HFF-Myc (cell line): ENCODE measurements around the gene BET1.

Experiments used
- DNase-seq: peaks from one replicate; pipeline ENCODE4 v3.0.0-alpha.2; 2011; ENCODE audit warnings: low read depth; ENCODE audit errors: extremely low read depth
- H3K4me3 ChIP-seq: replicated peaks from 2 replicates; pipeline ENCODE4 v1.5.1; 2011; ENCODE audit warnings: low read depth, mild to moderate bottlenecking, control low read depth, low read length
- TF ChIP-seq, protein P1 (sequence below): IDR thresholded peaks from 2 replicates; pipeline ENCODE4 v1.5.1; 2012; ENCODE audit warnings: mild to moderate bottlenecking, low read depth, low read length, control low read depth; ENCODE audit errors: missing control alignments

Gene BET1, protein sequence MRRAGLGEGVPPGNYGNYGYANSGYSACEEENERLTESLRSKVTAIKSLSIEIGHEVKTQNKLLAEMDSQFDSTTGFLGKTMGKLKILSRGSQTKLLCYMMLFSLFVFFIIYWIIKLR

DNA sequence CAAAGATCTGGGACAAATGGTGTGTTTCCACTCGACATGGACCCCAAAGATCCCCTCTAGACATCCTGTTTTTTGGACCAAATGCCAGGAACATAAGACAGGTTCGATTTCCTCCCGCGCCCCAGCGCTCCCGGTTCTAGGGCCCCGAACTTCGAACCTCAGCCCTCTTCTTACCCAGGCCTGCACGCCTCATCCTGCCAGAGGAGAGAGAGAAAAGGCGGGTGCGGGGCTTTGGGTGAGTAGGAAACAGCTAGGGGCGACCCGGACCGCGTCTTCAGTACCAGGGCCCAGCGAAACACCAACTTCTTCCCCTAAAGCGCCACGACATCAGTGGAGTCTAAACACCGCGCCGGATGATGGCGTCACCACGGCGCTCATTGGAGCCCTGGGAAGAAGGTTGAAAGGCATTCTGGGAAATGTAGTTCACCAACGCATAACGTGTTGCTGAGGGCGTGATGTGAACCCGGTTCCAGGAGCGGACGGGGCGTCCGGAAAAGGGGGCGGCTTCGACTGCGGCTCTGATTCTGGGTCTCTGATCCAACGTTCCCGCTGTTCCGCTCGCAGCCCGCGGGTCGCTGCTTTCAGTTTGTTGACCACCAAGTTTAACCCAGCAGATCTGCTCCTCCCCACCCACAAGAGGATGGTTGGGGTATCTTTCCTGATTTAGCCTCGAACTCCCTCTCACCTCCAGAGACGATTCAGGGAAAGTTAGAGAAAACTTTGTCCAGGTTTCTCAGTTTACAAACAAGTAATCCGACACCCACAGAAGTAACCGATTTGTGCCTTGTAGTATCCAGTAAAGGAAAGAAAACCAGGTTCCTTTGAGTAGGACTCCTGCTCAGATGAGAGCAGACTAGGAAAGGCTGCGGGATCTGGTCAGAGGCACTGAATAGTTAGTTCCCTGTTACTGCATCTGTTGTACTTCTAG lies at the start of gene BET1:
BET1 (minus strand) TSS at position 332 of the 928 bp plus-strand sequence; CDS start at position 193, 139 bp downstream.
- TF ChIP-seq, protein P1, sequence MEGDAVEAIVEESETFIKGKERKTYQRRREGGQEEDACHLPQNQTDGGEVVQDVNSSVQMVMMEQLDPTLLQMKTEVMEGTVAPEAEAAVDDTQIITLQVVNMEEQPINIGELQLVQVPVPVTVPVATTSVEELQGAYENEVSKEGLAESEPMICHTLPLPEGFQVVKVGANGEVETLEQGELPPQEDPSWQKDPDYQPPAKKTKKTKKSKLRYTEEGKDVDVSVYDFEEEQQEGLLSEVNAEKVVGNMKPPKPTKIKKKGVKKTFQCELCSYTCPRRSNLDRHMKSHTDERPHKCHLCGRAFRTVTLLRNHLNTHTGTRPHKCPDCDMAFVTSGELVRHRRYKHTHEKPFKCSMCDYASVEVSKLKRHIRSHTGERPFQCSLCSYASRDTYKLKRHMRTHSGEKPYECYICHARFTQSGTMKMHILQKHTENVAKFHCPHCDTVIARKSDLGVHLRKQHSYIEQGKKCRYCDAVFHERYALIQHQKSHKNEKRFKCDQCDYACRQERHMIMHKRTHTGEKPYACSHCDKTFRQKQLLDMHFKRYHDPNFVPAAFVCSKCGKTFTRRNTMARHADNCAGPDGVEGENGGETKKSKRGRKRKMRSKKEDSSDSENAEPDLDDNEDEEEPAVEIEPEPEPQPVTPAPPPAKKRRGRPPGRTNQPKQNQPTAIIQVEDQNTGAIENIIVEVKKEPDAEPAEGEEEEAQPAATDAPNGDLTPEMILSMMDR, result no peak
- peak within 1 kb of the TSS; percentile 82 for H3K4me3 ChIP-seq
- peak; percentile 91 for DNase-seq

DNA sequence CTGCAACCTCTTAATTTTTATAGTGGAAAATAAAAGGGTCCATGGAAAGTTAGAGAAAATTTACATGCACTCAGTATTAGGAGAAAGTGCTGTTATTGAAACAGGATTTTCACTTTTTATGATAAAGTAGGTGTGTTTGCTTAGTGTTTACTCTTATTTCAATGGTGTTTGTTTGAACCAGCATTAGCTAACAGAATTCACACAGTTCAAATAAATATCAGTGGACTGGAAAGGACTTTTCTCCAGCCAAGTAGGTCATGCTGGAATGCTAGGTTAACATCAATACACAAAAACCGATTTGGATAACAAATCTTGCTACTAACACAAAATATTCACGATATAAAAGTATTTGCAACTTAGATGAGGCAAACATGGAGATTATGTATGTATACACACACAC lies 49.4 kb upstream of the BET1 start:
- TF ChIP-seq, protein P1, result no peak
- no peak overlapping the region for H3K4me3 ChIP-seq
- no peak for DNase-seq

DNA sequence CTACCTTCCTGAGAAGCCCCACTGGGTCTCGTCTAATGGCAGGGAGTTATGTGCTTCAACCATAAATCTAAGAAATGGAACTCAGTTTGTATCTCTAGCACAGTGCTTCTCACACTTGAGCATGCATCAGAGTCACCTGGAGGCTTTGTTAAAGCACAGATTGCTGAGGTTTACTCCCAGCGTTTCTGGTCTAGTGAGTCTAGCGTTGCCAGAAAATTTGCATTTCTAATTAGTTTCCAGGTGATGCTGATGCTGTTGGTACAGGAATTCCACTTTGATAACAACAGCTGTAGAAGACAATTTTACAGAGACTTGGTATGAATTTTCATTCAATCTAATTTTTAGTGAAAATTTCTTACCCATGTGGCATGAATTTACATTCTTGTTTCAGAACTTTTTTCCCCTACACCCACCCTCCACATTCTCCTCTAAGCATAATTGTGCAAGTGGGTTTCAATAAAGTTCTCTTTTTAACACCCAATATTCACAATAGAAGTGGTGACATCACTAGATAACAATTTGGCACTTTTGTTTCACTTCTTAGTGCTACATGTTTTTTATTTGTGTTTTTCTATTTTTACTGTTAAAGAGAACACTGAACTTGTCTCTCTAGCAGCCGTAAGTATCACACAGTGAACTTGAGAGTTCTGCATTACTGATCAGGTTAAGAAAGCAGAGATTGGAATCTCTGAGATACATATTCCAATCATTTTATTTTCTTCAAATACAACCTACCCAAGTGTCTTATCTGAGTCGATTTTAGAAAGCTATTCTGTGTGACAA lies 48.4 kb upstream of the BET1 start:
- no peak overlapping the region for H3K4me3 ChIP-seq
- TF ChIP-seq, protein P1, result no peak
- no peak for DNase-seq

DNA sequence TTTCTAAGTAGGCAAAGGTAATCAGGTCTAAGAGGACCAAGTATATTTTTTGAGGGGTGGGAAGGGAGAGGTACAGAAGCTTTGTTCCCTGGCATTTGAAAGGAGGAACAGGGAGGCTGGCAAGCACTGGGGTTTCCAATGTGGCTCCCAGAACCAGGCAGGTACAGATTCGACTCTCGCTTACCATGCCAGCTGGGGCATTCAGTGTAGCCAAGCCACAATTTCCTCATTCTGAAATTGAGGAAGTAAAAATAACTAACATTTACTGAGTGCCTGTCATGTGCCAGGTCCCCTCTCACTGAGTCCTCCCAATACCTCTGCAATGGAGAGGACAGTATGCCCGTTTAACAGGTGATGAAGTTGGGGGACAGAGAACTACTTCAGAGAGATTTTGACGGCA lies 45.9 kb upstream of the BET1 start:
- TF ChIP-seq, protein P1, result no peak
- no peak overlapping the region for H3K4me3 ChIP-seq
- no peak for DNase-seq

DNA sequence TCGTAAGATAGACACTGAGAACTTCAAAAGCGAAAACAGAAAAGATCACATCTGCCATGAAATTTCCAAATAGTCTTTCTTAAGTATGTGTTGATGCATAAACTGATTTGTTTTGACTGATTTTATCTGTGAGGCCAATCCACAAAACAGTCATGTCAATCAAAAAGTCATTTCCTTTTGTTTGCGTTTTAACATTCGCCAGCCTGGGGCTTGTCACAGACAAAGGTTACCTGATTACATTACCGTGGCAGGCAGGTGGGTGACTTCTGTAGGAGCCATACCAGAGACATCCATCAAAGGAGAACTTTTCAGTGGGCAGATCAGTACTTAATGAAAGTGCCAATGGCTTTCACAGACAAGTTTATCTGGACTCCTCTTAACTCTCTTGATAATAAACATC lies 45.5 kb upstream of the BET1 start:
- TF ChIP-seq, protein P1, result no peak
- no peak overlapping the region for H3K4me3 ChIP-seq
- no peak for DNase-seq

DNA sequence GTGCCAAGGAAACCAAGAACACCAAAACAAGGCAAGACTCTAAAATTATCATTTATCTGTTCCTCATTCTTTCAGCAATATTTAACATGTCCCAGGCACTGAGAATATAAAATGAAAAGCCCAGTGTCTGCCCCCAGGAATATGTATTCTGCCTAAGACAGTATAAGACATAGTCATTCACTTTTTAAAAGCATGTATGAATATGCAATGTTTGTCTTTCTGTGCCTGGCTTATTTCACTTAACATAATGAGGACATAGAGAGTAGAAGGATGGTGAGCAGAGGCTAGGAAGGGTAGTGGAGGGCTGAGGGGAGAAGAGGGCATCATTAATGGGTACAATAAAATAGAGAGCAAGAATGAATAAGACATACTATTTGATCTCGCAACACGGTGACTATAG lies 44.6 kb upstream of the BET1 start:
- no peak for DNase-seq
- no peak overlapping the region for H3K4me3 ChIP-seq
- TF ChIP-seq, protein P1, result no peak
